COLO829 (cell line): Measurements from ENCODE around the gene TMEM138.
"Not testable (repeated sequence)": the region's sequence is repeated elsewhere in the genome, so short reads cannot be mapped to it uniquely, and the experiment has no call there.

ENCODE experiments used
- DNase-seq: peaks from one replicate; pipeline ENCODE4 v3.0.0; 2012; ENCODE audit warnings: low spot score

Gene TMEM138

GRCh38 chr11:61367406-61367805 lies 5.2 kb downstream of the TMEM138 start:
- DNase-seq, result no peak

GRCh38 chr11:61368646-61369045 lies 6.5 kb downstream of the TMEM138 start:
- no peak for DNase-seq

- DNase-seq, result no peak
Measured at GRCh38 chr11:61369372-61370348, 7.5 kb downstream of the TMEM138 start.

GRCh38 chr11:61370349-61371005 lies 8.3 kb downstream of the TMEM138 start:
- DNase-seq, result no peak

- no peak for DNase-seq
Measured at GRCh38 chr11:61372659-61373420, 10.7 kb downstream of the TMEM138 start.

GRCh38 chr11:61375761-61376108 lies 13.6 kb downstream of the TMEM138 start:
- DNase-seq, result no peak

GRCh38 chr11:61377461-61378160 lies 15.4 kb downstream of the TMEM138 start:
- no peak for DNase-seq

GRCh38 chr11:61378713-61379313 lies 16.6 kb downstream of the TMEM138 start:
- peak; percentile 56 for DNase-seq

GRCh38 chr11:61380884-61381283 lies 18.7 kb downstream of the TMEM138 start:
- DNase-seq, result no peak

- DNase-seq, result not testable (repeated sequence)
Measured at GRCh38 chr11:61383859-61384258, 21.7 kb downstream of the TMEM138 start.

- DNase-seq, result no peak
Measured at GRCh38 chr11:61384271-61385242, 22.4 kb downstream of the TMEM138 start.

- DNase-seq, result no peak
Measured at GRCh38 chr11:61390161-61390560, 28.0 kb downstream of the TMEM138 start.

GRCh38 chr11:61392981-61393595 lies 30.9 kb downstream of the TMEM138 start:
- no peak for DNase-seq

GRCh38 chr11:61401173-61401572 lies 39.0 kb downstream of the TMEM138 start:
- DNase-seq, result no peak

- DNase-seq, result no peak
Measured at GRCh38 chr11:61401573-61401972, 39.4 kb downstream of the TMEM138 start.

- DNase-seq, result no peak
Measured at GRCh38 chr11:61403658-61404057, 41.5 kb downstream of the TMEM138 start.

- no peak for DNase-seq
Measured at GRCh38 chr11:61404103-61404502, 41.9 kb downstream of the TMEM138 start.

- DNase-seq, result no peak
Measured at GRCh38 chr11:61404641-61405040, 42.5 kb downstream of the TMEM138 start.

GRCh38 chr11:61406067-61406466 lies 43.9 kb downstream of the TMEM138 start:
- peak; percentile 59 for DNase-seq
